ENCODE results near the gene RALB. TPM values are rescaled to one million over a fixed set of nuclear protein-coding genes. Genes with fewer than 3 reads are reported as not detected.
A peak's percentile ranks its signal among the peaks of the same experiment; 100 is the strongest.

The RALB gene
- total RNA-seq, 4 donors from 2014 or later, result 18.9 to 81.0 (median 59.4) TPM

- WGBS, 2 donors (ENCODE audit: low coverage in 1 of 2), result 71 to 100% methylated on average over 1 to 12 of the region's 12 CpGs
- in situ Hi-C loops (cut with MboI; ENCODE audit: low pct_ligation_motif_present in 1 of 4, low pct_unique_long_range_greater_than_20kb in 1 of 4, low sequenced_read_pairs in 3 of 4) (no loop called here), intact Hi-C loops (cut with DNase I; ENCODE audit: low total_unique reads) (no loop called here)
- Histone ChIP-seq H3K27me3 (no peaks in the 10 kb centered on the region), H3K9me3 (no peaks in the 10 kb centered on the region), H3K27ac (peak overlapping the region; percentile 75 to 89 (median 79)), H3K36me3 (no peaks in the 10 kb centered on the region), H3K4me1 (peaks cover 19 to 21% (median 19%) of the 10 kb centered on the region in 4 donors), H3K4me3 (no peak overlapping the region)
- TF ChIP-seq CTCF (IDR thresholded peaks at IDR 0.05), result no peak
- no peak for TF ChIP-seq POLR2A (IDR thresholded peaks at IDR 0.05)
- no peak for TF ChIP-seq POLR2AphosphoS5 (IDR thresholded peaks at IDR 0.05)
- TF ChIP-seq EP300 (IDR thresholded peaks at IDR 0.05; ENCODE audit: low read depth), result no peak
- no peak for DNase-seq
These were observed 7.8 kb upstream of the RALB start for GRCh38 chr2:120244656-120245519.

GRCh38 chr2:120245520-120246332 lies 6.9 kb upstream of the RALB start:
- Histone ChIP-seq H3K4me1 (peaks cover 19% of the 10 kb centered on the region in 4 donors), H3K27me3 (no peaks in the 10 kb centered on the region), H3K4me3 (peak overlapping the region in 1 of 4 donors; percentile 6), H3K27ac (peak overlapping the region; percentile 75 to 89 (median 79)), H3K36me3 (no peaks in the 10 kb centered on the region), H3K9me3 (no peaks in the 10 kb centered on the region)
- intact Hi-C loops (cut with DNase I; ENCODE audit: low total_unique reads), result no loop called here
- peak; percentile 90 for DNase-seq
- TF ChIP-seq POLR2AphosphoS5 (IDR thresholded peaks at IDR 0.05), result peak; percentile 51 to 80 (median 71)
- no peak for TF ChIP-seq EP300 (IDR thresholded peaks at IDR 0.05; ENCODE audit: low read depth)
- peak in 2 of 5 experiments; percentile 41 to 44 for TF ChIP-seq CTCF (IDR thresholded peaks at IDR 0.05)
- TF ChIP-seq POLR2A (IDR thresholded peaks at IDR 0.05), result peak; percentile 73
- in situ Hi-C loops (cut with MboI; ENCODE audit: low pct_ligation_motif_present in 1 of 4, low pct_unique_long_range_greater_than_20kb in 1 of 4, low sequenced_read_pairs in 3 of 4), result no loop called here
- 42 to 62% methylated on average over 9 to 15 of the region's 15 CpGs for WGBS, 2 donors (ENCODE audit: low coverage in 1 of 2)

- Histone ChIP-seq H3K27me3 (no peaks in the 10 kb centered on the region), H3K36me3 (no peaks in the 10 kb centered on the region), H3K27ac (peak overlapping the region in 3 of 4 donors; percentile 75 to 89 (median 79)), H3K4me1 (peaks cover 19 to 22% (median 20%) of the 10 kb centered on the region in 4 donors), H3K4me3 (no peak overlapping the region), H3K9me3 (no peaks in the 10 kb centered on the region)
- intact Hi-C loops (cut with DNase I; ENCODE audit: low total_unique reads), result no loop called here
- WGBS, 2 donors (ENCODE audit: low coverage in 1 of 2), result 76 to 85% methylated on average over 2 to 20 of the region's 20 CpGs
- TF ChIP-seq POLR2A (IDR thresholded peaks at IDR 0.05), result no peak
- no peak for TF ChIP-seq POLR2AphosphoS5 (IDR thresholded peaks at IDR 0.05)
- TF ChIP-seq CTCF (IDR thresholded peaks at IDR 0.05), result no peak
- no peak for TF ChIP-seq EP300 (IDR thresholded peaks at IDR 0.05; ENCODE audit: low read depth)
- no peak for DNase-seq
- in situ Hi-C loops (cut with MboI; ENCODE audit: low pct_ligation_motif_present in 1 of 4, low pct_unique_long_range_greater_than_20kb in 1 of 4, low sequenced_read_pairs in 3 of 4), result no loop called here
These were observed 5.9 kb upstream of the RALB start for GRCh38 chr2:120246546-120247300.

Measured in transverse colon (tissue), 4 donors.